Fibroblast of the aortic adventitia (primary cell): ENCODE data around the gene DHRS3. TPM values are rescaled to one million over a fixed set of nuclear protein-coding genes. Genes with fewer than 3 reads are reported as not detected.

ENCODE experiments used
- DNase-seq: peaks from one replicate; pipeline ENCODE4 v3.0.0-alpha.2; 2010; ENCODE audit warnings: low read depth
- H3K4me3 ChIP-seq: 2 replicates; pipeline ENCODE4 v1.5.1; 2011; ENCODE audit warnings: low read depth, mild to moderate bottlenecking, control low read depth, low read length, moderate library complexity
- total RNA-seq: library from RNA; depleted of rRNA; stranded (reverse); fragments of >200 nt; gene quantifications from 2 replicates; pipeline ENCODE4 v1.2.3, GENCODE V29; 2012; ENCODE audit warnings: low replicate concordance
- TF ChIP-seq, protein P1 (sequence below): IDR thresholded peaks from 2 replicates; pipeline ENCODE4 v1.5.1; 2011; ENCODE audit warnings: mild to moderate bottlenecking, low read length, control low read depth, inconsistent platforms; ENCODE audit not compliant: insufficient read depth

DHRS3 gene
- total RNA-seq, 1 donor: 114 TPM

DNA sequence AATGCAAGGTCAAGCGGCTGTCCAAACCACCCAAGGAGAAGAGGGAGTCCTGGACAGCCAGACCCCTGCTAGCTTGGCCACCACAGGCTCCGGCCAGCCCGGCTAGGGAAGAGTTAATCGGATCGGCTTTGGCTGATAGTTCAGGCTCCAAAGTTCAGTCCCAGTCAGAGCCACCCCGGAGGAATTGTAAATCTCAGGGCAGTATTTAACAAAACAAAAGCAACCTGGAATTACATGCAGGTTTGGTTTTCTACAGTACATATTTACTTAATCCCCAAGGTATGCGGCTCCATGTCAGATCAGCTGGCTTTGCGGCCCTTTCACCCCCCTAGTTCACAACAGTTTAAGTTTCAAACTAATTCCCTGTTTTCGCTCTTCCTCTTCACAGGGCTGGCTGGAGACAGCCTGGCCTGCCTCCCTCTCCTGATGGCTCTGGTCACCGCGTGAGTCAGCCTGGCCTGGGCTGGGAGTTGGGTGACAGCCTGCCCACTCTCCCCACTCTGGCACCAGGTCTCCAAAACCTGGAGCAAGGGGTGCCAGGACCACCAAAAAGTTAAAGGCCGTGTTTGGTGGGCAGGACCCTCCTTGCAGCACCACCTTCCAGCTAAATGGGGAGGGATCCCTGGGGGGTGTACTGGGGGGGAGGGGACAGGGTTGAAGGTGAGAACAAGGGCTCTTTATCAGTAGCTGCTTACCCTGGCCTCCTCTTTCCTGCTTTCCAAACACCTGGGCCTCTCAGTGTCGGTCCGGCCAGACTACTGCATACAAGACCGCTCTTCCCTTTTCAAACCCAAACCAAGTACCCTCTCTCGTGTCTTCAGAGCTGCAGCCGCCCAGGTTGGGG lies 1.9 kb downstream of the DHRS3 start:
- DNase-seq: peak; percentile 52
- peak overlapping the region; percentile 92 for H3K4me3 ChIP-seq
- TF ChIP-seq, protein P1, sequence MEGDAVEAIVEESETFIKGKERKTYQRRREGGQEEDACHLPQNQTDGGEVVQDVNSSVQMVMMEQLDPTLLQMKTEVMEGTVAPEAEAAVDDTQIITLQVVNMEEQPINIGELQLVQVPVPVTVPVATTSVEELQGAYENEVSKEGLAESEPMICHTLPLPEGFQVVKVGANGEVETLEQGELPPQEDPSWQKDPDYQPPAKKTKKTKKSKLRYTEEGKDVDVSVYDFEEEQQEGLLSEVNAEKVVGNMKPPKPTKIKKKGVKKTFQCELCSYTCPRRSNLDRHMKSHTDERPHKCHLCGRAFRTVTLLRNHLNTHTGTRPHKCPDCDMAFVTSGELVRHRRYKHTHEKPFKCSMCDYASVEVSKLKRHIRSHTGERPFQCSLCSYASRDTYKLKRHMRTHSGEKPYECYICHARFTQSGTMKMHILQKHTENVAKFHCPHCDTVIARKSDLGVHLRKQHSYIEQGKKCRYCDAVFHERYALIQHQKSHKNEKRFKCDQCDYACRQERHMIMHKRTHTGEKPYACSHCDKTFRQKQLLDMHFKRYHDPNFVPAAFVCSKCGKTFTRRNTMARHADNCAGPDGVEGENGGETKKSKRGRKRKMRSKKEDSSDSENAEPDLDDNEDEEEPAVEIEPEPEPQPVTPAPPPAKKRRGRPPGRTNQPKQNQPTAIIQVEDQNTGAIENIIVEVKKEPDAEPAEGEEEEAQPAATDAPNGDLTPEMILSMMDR: no peak

DNA sequence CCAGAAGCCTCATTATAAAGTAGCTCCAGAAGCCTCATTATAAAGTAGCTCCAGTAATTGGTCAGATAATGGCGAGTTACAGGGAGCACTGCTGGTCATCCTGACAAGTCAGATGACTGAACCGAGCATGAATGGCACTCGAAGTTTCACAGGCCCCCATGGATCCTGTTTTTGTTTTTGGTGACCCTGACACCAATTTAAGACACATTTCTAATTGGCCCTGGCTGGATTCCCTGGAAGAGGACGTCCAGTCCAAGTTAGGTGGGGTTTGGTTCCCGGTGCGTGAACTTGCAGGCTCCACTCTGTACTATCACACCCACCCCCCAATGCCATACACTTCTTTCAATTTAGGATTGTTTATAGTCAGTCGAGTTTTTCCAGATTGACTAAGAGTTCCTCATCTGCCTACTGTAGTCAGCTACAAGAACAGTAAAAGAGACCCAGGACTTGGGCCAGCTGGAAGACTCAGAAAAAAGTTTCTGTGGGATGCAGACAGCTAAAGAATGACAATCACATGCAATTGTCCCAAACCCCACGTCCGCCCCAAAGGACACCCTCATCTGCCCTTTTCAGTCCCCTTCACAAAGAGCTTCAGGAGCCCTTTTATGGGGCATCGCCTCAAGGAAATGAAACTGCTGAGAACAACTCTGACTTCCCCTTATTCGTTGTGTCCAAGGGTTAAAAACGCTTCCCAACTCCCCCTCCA lies 2.7 kb downstream of the DHRS3 start:
- peak; percentile 42 for DNase-seq
- TF ChIP-seq, protein P1: no peak
- peak overlapping the region; percentile 92 for H3K4me3 ChIP-seq

GRCh38 chr1:12614402-12615158 lies 3.4 kb downstream of the DHRS3 start:
- TF ChIP-seq, protein P1: no peak
- peak overlapping the region; percentile 92 for H3K4me3 ChIP-seq
- DNase-seq: no peak

DNA sequence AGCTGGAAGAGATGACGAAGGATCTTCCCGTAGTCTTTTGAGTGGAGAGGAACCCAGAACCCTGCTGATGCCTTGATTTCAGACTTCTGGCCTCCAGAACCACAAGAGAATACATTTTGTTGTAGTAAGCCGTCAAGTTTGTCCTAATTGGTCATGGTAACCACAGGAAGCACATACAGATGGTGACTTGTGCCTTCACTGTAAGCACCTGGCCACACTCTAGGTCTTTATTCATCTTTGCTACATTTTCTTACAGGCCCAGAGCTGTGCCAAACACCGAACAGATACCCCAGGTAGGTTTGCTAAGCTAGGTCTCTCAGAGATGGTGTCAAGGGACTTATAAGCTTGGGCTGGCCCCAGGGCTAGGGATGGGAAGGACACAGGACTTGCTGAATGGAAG lies 4.8 kb downstream of the DHRS3 start:
- TF ChIP-seq, protein P1: no peak
- DNase-seq: no peak
- H3K4me3 ChIP-seq: peak overlapping the region; percentile 92

GRCh38 chr1:12610941-12611340 lies 7.1 kb downstream of the DHRS3 start:
- no peak overlapping the region for H3K4me3 ChIP-seq
- no peak for DNase-seq
- TF ChIP-seq, protein P1: no peak

GRCh38 chr1:12610305-12610935 lies 7.6 kb downstream of the DHRS3 start:
- TF ChIP-seq, protein P1: no peak
- H3K4me3 ChIP-seq: no peak overlapping the region
- peak; percentile 56 for DNase-seq
